ENCODE data around the gene CLCN7.

GRCh38 chr16:1468426-1468810, 6.4 kb downstream of the CLCN7 start:
- TF ChIP-seq CTCF (IDR thresholded peaks at IDR 0.05) (no peak), POLR2A (IDR thresholded peaks at IDR 0.05) (no peak)

Measured in body of pancreas (tissue), 4 donors.